Uterus (tissue), 4 donors: ENCODE measurements around the gene GTF3C5. TPM values are rescaled to one million over a fixed set of nuclear protein-coding genes. Genes with fewer than 3 reads are reported as not detected.
A peak's percentile ranks its signal among the peaks of the same experiment; 100 is the strongest.

Experiments
- DNase-seq, 2 donors: peaks; one replicate each; pipeline ENCODE4 v3.0.0-alpha.2; 2019 to 2020
- H3K27ac ChIP-seq, 2 donors: fragments of 200-600 bp; sonication (generic); 1 replicate in 1 of 2; 2 replicates in 1 of 2; pipeline ENCODE4 v1.5.1; 2016 to 2018
- H3K27me3 ChIP-seq, 2 donors: fragments of 200-600 bp; sonication (generic); one replicate each; pipeline ENCODE4 v1.5.1; 2018 to 2019; ENCODE audit warnings: control low read depth in 1 of 2
- H3K36me3 ChIP-seq, 2 donors: fragments of 200-600 bp; sonication (generic); one replicate each; pipeline ENCODE4 v1.5.1; 2019; ENCODE audit warnings: control low read depth in 1 of 2
- H3K4me1 ChIP-seq, 2 donors: fragments of 200-600 bp; sonication (generic); one replicate each; pipeline ENCODE4 v1.5.1; 2018 to 2019; ENCODE audit warnings: control low read depth in 1 of 2
- H3K4me3 ChIP-seq, 2 donors: fragments of 200-600 bp; sonication (generic); 1 replicate in 1 of 2; 2 replicates in 1 of 2; pipeline ENCODE4 v1.5.1; 2018 to 2019; ENCODE audit warnings: mild to moderate bottlenecking in 1 of 2
- H3K9me3 ChIP-seq, 2 donors: fragments of 200-600 bp; sonication (generic); one replicate each; pipeline ENCODE4 v1.5.1; 2019; ENCODE audit warnings: control low read depth in 1 of 2
- POLR2A ChIP-seq, 2 donors: fragments of 450-650 bp; IDR thresholded peaks; one replicate each; pipeline ENCODE4 v1.6.1; 2016; ENCODE audit warnings: antibody characterized with exemption in 2 of 2, mild to moderate bottlenecking in 1 of 2, moderate library complexity in 1 of 2
- intact Hi-C: fragments of 100-400 bp; cut with DNase I; formaldehyde crosslinking; loops from one replicate; pipeline ENCODE4 v1.15.1; 2023; ENCODE audit warnings: low total_unique reads
- total RNA-seq, 4 donors: library from RNA; depleted of rRNA in 3 of 4; stranded (reverse); fragments of >200 nt in 3 of 4; gene quantifications; one replicate each; pipeline versions ENCODE4 v1.1.0 to v1.2.4, GENCODE V29; 2014 to 2023
- TF ChIP-seq, protein P1 (sequence below), 4 experiments: fragments of 200-600 bp in 2 of 4; fragments of 450-650 bp in 2 of 4; sonication (generic) in 2 of 4; IDR thresholded peaks; one replicate each; pipeline ENCODE4 v1.5.1; 2016 to 2019; ENCODE audit warnings: antibody characterized with exemption in 4 of 4, mild to moderate bottlenecking in 2 of 4, moderate library complexity in 1 of 4
- donor health status: DM: yes; HTN: yes; CAD: no.

GTF3C5 gene
- total RNA-seq: 10 to 100 TPM; 26.6 to 52.8 (median 37.1) TPM

DNA sequence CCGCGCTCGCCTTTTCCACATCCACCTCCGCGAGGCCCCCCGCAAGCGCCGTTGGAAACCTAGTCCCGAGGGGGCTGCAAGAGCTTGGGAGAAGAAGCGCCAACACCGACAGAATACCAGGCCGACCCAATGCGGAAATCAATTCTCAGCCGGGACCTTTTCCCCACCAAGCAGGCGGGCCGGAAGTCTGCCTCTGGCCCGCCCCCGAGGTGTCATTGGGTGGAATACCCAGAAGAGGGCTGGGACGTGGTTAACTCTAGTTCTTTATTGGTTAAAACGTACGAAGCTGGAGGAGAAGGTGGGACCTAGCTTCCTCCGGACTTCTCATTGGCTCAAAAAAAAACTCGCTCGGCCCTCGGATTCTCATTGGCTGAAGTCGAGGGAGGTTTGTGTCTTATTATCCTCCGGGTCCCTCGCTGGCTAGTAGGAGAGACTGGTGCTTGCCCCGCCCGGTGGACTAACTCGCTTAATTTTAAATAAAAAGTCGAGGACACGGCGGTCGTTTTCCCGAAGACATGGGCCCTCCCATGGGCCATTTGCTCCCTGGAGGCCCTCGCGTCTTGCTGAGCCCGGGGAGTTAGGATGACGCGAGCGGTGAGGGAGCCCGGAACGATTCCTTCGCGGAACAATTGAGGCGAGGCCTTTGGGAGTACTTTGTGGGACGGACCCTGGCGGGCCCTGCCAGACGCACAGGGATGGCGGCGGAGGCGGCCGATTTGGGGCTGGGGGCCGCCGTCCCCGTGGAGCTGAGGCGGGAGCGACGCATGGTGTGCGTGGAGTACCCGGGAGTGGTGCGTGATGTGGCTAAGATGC, at the start of gene GTF3C5:
Gene GTF3C5 (plus strand): TSS at position 681 of the 813 bp plus-strand sequence. CDS start 15 bp downstream, at position 696.
- intact Hi-C loops: no loop called here
- TF ChIP-seq, protein P1, sequence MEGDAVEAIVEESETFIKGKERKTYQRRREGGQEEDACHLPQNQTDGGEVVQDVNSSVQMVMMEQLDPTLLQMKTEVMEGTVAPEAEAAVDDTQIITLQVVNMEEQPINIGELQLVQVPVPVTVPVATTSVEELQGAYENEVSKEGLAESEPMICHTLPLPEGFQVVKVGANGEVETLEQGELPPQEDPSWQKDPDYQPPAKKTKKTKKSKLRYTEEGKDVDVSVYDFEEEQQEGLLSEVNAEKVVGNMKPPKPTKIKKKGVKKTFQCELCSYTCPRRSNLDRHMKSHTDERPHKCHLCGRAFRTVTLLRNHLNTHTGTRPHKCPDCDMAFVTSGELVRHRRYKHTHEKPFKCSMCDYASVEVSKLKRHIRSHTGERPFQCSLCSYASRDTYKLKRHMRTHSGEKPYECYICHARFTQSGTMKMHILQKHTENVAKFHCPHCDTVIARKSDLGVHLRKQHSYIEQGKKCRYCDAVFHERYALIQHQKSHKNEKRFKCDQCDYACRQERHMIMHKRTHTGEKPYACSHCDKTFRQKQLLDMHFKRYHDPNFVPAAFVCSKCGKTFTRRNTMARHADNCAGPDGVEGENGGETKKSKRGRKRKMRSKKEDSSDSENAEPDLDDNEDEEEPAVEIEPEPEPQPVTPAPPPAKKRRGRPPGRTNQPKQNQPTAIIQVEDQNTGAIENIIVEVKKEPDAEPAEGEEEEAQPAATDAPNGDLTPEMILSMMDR (IDR thresholded peaks at IDR 0.05): peak in 2 of 4 experiments; percentile 19 to 30
- peak in 1 of 2 donors; percentile 42 for TF ChIP-seq POLR2A (IDR thresholded peaks at IDR 0.05)
- DNase-seq: peak; percentile 91 to 93
- no peaks in the 10 kb centered on the region for H3K27me3 ChIP-seq
- H3K4me3 ChIP-seq: peak within 1 kb of the TSS; percentile 76 to 91
- peak within 1 kb of the TSS; percentile 87 to 89 for H3K27ac ChIP-seq
- no peaks in the 10 kb centered on the region for H3K36me3 ChIP-seq
- peaks cover 0 to 15% of the 10 kb centered on the region in 2 donors for H3K4me1 ChIP-seq
- no peaks in the 10 kb centered on the region for H3K9me3 ChIP-seq

DNA sequence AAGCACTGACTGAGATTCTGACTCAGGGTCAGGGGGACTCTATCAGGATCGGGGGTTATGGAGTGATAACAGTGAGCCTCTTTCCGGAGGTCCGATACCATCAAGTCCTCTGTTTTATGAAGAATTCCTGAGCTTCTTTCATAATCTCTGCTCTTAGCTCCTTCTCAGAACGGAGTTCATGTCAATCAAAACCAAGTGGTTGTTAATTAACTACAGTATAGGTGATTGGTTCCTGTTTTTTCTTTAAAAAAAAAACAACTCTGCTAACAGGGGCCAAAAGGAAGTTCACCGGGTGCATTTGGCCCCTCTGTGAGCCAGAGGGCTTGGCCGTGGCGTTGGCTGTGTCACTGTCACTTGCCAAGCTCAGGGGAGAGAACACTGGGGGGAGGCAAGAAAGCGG, 48.3 kb upstream of the GTF3C5 start:
- Histone ChIP-seq H3K27me3 (peaks cover 0 to 15% of the 10 kb centered on the region in 2 donors), H3K4me3 (no peak overlapping the region), H3K27ac (no peak overlapping the region), H3K9me3 (no peaks in the 10 kb centered on the region), H3K36me3 (no peaks in the 10 kb centered on the region), H3K4me1 (no peaks in the 10 kb centered on the region)
- DNase-seq: no peak
- no peak for TF ChIP-seq POLR2A (IDR thresholded peaks at IDR 0.05)
- TF ChIP-seq, protein P1 (IDR thresholded peaks at IDR 0.05): no peak
- intact Hi-C loops: no loop called here

DNA sequence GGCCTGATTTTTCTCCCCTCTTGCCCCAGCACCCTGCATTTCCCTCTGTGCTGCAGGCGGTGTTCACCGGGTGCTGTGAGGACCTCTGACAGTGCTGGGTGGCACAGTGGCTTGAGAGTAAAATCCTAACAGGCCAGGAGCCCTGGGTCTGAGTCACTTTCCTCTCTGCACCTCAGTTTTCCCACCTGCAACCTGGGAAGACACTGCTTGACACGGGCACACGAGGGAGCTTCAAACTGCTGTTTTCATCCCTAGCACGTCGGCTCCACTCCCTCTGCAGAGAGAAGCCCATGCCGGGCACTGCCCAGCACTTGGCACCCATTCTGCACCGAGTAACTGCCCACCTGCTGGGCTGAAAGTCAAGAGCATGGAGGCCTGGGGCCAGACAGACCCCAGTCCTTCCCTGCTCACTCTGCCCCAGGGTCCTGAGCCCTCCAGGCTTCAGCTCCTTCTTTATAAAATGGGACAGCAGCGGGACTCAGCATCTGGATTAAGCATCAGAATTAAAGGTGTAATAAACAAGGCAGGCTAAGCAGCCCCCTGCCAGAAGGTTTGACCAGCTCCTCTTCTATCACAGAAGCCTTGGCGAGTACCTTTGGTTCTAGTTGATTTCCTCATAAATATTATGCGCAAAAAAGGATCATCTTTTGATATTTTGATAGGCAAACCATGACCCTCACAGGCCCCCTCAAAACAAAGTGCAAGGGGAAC, 47.2 kb upstream of the GTF3C5 start:
- no peaks in the 10 kb centered on the region for H3K36me3 ChIP-seq
- TF ChIP-seq, protein P1 (IDR thresholded peaks at IDR 0.05): no peak
- no peak for TF ChIP-seq POLR2A (IDR thresholded peaks at IDR 0.05)
- no peak overlapping the region for H3K4me3 ChIP-seq
- no peak for DNase-seq
- H3K9me3 ChIP-seq: no peaks in the 10 kb centered on the region
- H3K27ac ChIP-seq: no peak overlapping the region
- intact Hi-C loops: no loop called here
- H3K27me3 ChIP-seq: peaks cover 0 to 11% of the 10 kb centered on the region in 2 donors
- no peaks in the 10 kb centered on the region for H3K4me1 ChIP-seq

GRCh38 chr9:132984202-132985070, 46.4 kb upstream of the GTF3C5 start:
- no peak for DNase-seq
- Histone ChIP-seq H3K4me1 (no peaks in the 10 kb centered on the region), H3K36me3 (no peaks in the 10 kb centered on the region), H3K27me3 (peaks cover 0 to 8% of the 10 kb centered on the region in 2 donors), H3K4me3 (no peak overlapping the region), H3K27ac (no peak overlapping the region), H3K9me3 (no peaks in the 10 kb centered on the region)
- TF ChIP-seq, protein P1 (IDR thresholded peaks at IDR 0.05): no peak
- TF ChIP-seq POLR2A (IDR thresholded peaks at IDR 0.05): no peak
- intact Hi-C loops: no loop called here
